ENCODE results near the gene FMN1. TPM values are rescaled to one million over a fixed set of nuclear protein-coding genes. Genes with fewer than 3 reads are reported as not detected.

The FMN1 gene
- total RNA-seq, 1 donor from 2014 or later, result 4.6 TPM

- ATAC-seq, result no peak
Observed at GRCh38 chr15:33009603-33010002, 184.9 kb downstream of the FMN1 start.

DNA sequence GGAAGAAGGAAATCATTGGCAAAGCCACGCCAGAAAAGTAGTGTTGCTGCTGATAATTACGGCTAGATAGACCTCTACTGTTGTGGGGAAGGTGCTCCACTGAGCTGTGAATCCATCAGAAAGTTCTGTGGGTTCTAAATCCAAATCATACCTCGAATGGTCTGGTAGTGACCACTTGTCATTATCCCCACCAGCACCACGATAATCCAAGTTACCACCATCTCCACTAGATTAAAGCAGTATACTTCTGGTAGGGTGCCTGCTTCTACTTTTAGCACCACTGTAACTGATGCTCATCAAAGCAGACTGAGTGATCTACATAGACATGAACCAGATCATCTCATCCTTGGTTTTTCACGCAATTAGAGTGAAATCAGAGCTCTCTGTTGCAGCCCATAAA is 185.5 kb downstream of the FMN1 start:
- no peak for ATAC-seq

GRCh38 chr15:33008284-33008995 is 186.1 kb downstream of the FMN1 start:
- no peak for ATAC-seq

DNA sequence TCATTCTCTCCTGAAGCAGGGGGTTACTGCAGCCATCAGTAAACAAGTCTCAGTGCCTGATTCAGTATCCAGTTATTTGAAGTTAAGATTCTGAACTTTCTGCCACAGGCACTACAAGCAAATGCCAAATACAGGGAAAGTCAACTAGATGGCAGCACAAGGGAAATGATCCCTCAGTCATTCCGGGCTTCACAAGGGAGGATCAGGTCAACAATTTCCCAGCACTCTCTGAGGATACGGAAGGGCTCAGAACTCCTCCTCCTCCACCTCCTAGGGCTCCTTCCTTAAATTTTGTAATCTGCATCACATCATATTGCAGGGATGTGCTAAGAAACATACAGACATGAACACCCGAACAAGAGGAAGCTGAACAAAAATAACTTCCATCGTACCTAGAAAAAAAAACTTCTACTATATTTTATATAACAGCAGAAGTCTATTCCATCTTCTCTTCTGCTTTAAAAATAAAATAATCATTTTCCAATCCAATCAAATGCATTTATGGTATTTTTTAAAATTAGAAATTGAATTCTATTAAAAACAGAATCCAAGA is 187.1 kb downstream of the FMN1 start:
- no peak for ATAC-seq

- ATAC-seq, result no peak
Observed at GRCh38 chr15:33005582-33005981, 188.9 kb downstream of the FMN1 start.

GRCh38 chr15:33001926-33002325 is 192.6 kb downstream of the FMN1 start:
- ATAC-seq, result no peak

DNA sequence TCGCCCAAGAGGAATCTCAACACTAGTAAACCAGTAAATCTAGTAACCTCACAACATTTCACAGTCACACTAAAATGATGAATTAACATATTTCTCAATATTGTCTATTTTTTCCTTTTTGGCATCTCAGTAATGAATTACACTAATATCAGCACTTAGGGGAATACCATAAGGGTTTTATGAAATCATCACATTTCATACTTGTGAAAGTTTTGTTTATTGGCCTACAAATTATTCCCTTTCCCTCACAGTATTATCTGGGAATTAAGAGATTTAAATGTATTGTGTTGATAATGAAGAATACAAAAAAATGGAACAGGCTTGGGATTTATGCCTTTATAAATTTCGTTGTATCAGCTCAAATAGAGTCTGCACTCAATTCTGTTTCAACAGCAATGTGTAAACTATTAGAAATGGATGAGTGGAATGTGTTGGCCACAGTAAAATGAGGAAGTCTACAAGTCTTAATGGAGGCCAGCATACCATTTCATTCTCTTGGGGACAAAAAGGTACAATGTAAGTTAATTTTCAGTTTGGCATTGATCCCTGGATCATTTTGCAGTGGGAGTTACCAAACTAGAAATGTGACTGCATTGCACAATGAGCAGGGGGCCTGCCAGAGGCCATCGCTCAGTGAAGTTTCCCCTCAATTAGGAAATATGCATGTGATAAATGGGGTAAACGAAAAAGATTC is 195.4 kb downstream of the FMN1 start:
- ATAC-seq, result no peak

GRCh38 chr15:32998182-32998581 is 196.3 kb downstream of the FMN1 start:
- no peak for ATAC-seq

DNA sequence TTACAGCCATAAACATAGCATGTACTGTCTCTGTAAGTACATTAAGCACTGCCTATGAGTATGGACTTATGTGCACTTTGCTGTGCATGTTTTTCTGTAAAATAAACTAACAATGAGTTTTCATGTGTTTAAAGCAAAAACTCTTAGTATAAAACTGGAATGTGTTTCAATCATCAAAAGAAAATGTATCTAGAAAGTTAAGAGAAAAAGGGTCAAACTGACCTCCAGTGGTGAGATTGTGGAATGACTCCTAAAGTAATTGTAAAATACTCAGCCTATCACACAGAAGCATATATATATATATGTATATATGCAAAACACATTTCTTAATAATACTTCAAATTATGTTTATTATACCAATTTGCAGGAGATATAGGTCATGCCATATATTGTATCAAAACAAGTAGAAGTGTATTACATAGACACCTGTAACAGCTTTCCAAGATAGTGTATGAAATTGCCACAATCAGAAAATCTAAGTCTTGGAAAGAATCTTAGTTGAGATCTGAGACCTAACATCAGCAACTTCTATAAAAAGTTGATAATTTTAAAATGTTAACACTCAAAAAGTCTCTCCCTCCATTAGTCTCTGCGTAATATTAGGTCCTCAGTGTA is 199.6 kb downstream of the FMN1 start:
- peak; percentile 26 for ATAC-seq

DNA sequence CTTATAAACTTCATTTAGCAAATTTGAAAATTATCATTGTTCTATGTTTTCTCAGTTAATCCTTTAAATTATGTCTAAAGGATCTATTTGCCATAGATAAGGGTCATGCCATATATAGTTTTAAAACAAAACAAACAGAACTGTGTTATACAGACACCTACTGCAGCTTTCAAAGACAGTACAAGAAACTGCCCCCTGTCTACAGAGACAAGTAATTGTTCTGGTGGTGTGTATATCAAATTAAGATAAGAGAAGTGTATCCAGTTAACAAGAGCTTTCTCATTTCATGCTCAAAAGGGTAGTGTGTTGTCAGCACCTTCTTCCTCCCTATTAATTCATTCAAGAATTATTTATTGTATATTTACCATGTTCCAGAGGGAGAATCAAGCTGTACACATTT is 201.2 kb downstream of the FMN1 start:
- ATAC-seq, result no peak

DNA sequence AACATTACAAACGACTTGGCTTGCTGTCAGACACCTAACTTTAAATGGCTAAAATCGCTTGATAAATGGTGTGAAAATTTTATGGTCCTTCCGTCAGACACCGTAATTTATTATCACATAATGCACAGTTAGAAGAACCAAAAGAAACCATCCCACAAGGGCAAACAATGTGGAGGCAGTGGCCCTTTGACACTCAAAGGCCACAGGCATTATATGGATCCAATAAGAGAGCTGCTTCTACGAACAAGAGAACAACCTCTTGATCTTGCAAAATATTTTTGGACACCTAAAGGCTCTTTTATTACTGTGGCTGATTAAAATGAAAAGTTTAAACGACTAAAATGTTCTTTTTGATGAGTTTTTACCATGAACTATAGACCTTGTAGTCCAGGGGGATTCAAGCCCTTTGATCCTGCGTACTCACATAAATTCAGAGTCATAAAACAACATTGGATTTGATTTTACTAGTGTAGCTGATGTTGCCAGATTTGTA is 202.8 kb downstream of the FMN1 start:
- no peak for ATAC-seq

DNA sequence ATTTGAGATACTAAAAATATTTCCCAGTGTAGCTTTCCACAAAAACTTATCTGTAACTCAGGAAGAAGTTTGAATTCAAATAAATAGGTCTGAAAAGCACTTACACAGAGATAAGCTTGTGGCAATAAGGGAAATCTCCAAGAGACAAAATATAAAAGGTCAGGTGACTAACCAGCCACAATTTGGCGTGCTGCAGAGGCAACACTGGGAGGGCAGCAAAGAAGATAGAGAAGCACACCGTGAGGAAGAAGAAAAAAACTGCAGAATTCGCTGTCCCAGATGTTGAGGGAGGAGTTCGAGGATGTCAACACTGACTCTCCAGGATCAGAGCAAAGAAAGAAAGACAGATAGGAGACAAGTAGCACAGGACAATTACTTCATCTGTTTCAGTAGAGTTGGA is 204.4 kb downstream of the FMN1 start:
- ATAC-seq, result no peak

DNA sequence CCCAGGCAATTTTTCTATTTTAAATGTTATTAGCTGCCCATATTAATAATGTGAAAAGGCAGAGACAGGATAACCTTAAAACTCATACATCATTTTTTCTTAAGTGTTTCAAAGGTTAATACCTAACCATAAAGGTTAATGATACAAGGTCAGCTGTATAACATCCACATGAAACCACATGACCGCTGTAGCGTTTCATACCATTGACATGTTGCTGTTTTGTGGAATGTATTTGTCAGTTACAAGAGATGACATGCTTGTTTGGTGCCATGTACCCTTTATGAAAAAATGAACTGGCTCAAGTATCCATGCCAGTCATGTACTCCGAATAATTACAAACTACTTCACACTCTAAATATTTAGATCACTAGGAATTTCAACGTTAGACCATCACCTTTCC is 207.4 kb downstream of the FMN1 start:
- ATAC-seq, result no peak

GRCh38 chr15:32986147-32986546 is 208.4 kb downstream of the FMN1 start:
- ATAC-seq, result no peak

DNA sequence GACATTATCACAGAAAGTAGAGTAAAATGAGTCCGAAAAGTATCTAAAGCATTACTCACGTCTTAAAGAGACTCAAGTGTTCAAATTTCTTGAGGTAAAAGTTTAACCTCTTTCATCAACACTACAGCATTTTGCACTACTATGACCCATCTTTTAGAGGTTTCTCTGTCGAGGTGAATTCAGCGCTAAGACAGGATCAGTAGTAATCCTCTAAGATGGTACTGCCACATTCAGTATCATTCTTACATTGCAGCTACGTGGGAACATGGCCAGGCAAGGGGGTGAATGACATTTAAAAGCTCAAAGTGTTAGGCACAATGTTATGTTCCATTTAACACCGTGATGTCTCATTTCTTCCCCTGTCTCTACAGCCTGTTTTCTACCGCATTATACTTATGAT is 210.8 kb downstream of the FMN1 start:
- ATAC-seq, result no peak

DNA sequence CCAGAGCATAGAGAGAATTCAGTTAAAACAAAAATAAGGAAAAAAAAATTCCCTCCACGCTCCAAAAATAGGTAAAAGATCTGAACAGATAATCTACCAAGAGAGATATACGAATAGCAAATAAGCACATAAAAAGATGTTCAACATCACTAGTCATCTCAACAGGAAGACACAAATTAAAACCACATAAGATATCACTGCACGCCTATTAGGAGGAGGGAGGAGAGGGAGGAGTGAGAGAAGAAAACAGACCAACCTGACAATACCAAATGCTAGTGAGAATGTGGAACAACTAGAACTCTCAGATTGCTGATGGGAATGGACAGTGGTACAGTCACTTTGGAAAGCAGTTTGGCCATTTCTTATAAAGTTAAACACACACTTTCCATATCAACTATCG is 212.5 kb downstream of the FMN1 start:
- ATAC-seq, result no peak

GRCh38 chr15:32981536-32981935 is 213.0 kb downstream of the FMN1 start:
- no peak for ATAC-seq

DNA sequence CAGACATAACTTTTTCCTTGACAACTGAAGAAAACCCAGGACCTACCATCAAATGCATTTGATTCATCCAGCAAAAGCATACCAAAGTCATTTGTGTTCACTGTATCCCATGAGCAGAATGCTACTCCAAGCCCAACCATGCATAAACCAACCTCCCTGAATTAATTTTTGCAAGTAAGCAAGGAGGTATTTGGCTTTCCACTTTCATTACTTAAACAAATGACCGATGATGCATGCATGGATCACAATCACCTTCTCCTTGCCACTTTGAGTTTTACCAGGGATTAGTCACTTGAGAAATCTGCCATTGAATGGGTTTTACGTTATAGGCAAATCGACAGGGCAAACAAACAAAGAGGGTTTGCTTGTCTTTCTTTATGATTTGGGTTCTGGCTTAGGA is 214.8 kb downstream of the FMN1 start:
- no peak for ATAC-seq

- ATAC-seq, result no peak
Observed at GRCh38 chr15:32977506-32977905, 217.0 kb downstream of the FMN1 start.

GRCh38 chr15:32974691-32975090 is 219.8 kb downstream of the FMN1 start:
- ATAC-seq, result no peak

DNA sequence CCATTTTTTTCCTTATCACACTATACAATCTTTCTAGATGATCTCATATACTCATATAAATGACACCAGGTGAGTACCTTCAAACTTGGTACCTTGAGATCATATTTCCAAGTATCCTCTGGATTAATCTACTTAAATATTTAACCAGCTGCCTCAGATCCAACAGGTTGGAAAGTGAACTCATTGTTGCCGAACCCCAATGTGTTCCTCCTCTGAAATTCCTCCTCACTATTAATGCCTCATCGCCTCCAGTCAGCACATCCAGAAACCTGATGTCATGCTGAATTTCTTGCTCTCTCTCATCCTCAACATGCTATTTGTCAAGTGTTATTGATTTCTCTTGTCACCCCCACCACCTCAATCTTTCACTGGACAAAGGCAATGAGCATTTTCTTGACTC is 221.8 kb downstream of the FMN1 start:
- ATAC-seq, result no peak

GRCh38 chr15:32970847-32971246 is 223.7 kb downstream of the FMN1 start:
- ATAC-seq, result no peak

DNA sequence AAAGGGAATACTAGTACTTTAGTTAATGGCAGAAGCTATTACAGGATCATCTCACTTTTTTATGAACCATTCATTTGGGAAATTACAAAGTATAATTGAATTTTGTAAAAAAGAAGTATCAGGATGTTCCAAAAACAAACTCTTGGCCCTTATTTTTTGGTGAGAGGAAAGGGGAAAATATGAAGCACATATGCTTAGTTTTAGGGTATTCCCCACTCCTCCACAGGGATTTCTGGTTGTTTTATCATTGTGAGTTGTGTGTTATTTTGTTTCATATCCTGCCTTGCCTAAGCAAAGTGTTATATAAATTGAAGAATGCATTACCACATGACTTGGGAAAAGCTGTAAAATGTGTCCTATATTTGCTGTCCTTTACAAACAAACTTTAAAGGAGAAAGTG is 227.0 kb downstream of the FMN1 start:
- no peak for ATAC-seq

DNA sequence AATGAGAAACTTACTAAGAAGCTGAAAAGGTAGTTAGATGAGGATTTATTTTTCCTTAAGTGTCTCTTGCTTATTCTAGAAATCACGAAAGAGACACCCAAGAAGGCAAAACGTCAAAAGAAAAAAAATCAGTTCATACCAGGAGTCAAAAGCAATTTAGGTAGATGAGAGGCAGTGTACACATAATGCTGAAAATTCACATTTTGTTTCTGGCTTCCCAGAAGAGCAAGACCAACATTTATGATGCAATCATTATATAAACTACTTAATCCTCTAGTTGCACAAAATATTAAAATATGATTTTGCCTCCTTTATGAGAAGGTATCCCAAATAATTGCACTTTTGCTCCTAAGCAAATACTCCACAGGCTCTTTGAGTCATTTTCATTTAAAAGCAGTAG is 228.0 kb downstream of the FMN1 start:
- no peak for ATAC-seq

All from esophagus mucosa (tissue), 1 donor.